ENCODE results near the gene APLF. TPM values are rescaled to one million over a fixed set of nuclear protein-coding genes. Genes with fewer than 3 reads are reported as not detected.

The APLF gene
- polyA plus RNA-seq, 1 of the 3 experiments (the other 2 are of a cell fraction) = 1.1 TPM

GRCh38 chr2:68500649-68501048 is 33.3 kb downstream of the APLF start:
- H3K4me2 ChIP-seq = no peak overlapping the region
- no peak overlapping the region for H2AFZ ChIP-seq (ENCODE audit: low read depth)
- H3K4me3 ChIP-seq (ENCODE audit: low read depth in 2 of 2, low read length in 1 of 2) = no peak overlapping the region
- H3K36me3 ChIP-seq (replicated peaks in 1 of 2; ENCODE audit: control insufficient read depth in 1 of 2, insufficient read depth in 2 of 2, low read length in 1 of 2) = peaks cover 0 to 4% of the 10 kb centered on the region in 2 experiments
- H3F3A ChIP-seq (replicated peaks; ENCODE audit: insufficient read depth) = no peaks in the 10 kb centered on the region
- no peaks in the 10 kb centered on the region for H3K79me2 ChIP-seq (ENCODE audit: insufficient read depth)
- no peak overlapping the region for H3K27ac ChIP-seq (ENCODE audit: low read depth in 2 of 2, low read length in 1 of 2)
- peaks cover 0 to 4% of the 10 kb centered on the region in 2 experiments; a peak in 2 of 4 replicates for H3K4me1 ChIP-seq (ENCODE audit: control insufficient read depth in 1 of 2, insufficient read depth in 2 of 2, low read depth in 1 of 2, low read length in 1 of 2)
- CTCF ChIA-PET = interaction anchor here (1.0 to 9.2 kb wide), 4 partner anchors 13 to 95 kb away, joined by 3 to 58 read pairs (median 6); no protein-coding TSS in a partner anchor
- no peaks in the 10 kb centered on the region for H4K20me1 ChIP-seq (ENCODE audit: insufficient read depth)
- no peak overlapping the region for H3K9ac ChIP-seq
- POLR2A ChIA-PET = no interaction called here
- no peak for DNase-seq
- H3K9me2 ChIP-seq = no peaks in the 10 kb centered on the region; the same call in 1 of the 2 replicates
- TF ChIP-seq POLR2AphosphoS5 (IDR thresholded peaks at IDR 0.05; ENCODE audit: low read depth, low read length) = no peak
- no peak for TF ChIP-seq EZH2phosphoT487 (IDR thresholded peaks at IDR 0.05; ENCODE audit: borderline replicate concordance, low read depth)
- TF ChIP-seq CHD2 (IDR thresholded peaks at IDR 0.05; ENCODE audit: low read length, partially characterized antibody) = no peak
- no peak for TF ChIP-seq RCOR1 (IDR thresholded peaks at IDR 0.05; ENCODE audit: low read length)
- TF ChIP-seq RXRA (IDR thresholded peaks at IDR 0.05; ENCODE audit: borderline replicate concordance, low read depth) = no peak
- no peak for TF ChIP-seq SMC3 (IDR thresholded peaks at IDR 0.05; ENCODE audit: low read depth, low read length)
- TF ChIP-seq ELF1 (IDR thresholded peaks at IDR 0.05) = no peak
- no peak for TF ChIP-seq NFIC (IDR thresholded peaks at IDR 0.05; ENCODE audit: borderline replicate concordance)
- TF ChIP-seq MXI1 (IDR thresholded peaks at IDR 0.05; ENCODE audit: low read depth, low read length) = no peak
- no peak for TF ChIP-seq TCF12 (IDR thresholded peaks at IDR 0.05)
- no peak for TF ChIP-seq CTCF (IDR thresholded peaks at IDR 0.05)
- TF ChIP-seq EP300 (IDR thresholded peaks at IDR 0.05; ENCODE audit: borderline replicate concordance in 1 of 2, low read depth in 1 of 2, low read length in 1 of 2) = no peak
- no peak for TF ChIP-seq RAD21 (IDR thresholded peaks at IDR 0.05; ENCODE audit: low read length)
- no peak for TF ChIP-seq TAF1 (IDR thresholded peaks at IDR 0.05; ENCODE audit: borderline replicate concordance, low read depth, low read length)
- TF ChIP-seq ZBTB33 (IDR thresholded peaks at IDR 0.05; ENCODE audit: borderline replicate concordance, low read depth) = no peak
- no peak for TF ChIP-seq IRF3 (IDR thresholded peaks at IDR 0.05; ENCODE audit: low read depth, low read length)
- TF ChIP-seq SIN3A (IDR thresholded peaks at IDR 0.05; ENCODE audit: borderline replicate concordance, low read depth, low read length) = no peak
- 95% methylated on average over 4 of the region's 4 CpGs for WGBS (ENCODE audit: low lambda C conversion rate)
- no peaks in the 10 kb centered on the region for H3K9me3 ChIP-seq
- no peaks in the 10 kb centered on the region for H3K27me3 ChIP-seq (ENCODE audit: insufficient read depth)

Data from SK-N-SH (cell line).